HUES64 (cell line): ENCODE measurements around the gene MIB2.

ENCODE experiments used
- H3K27ac ChIP-seq: 2 replicates; pipeline ENCODE4 v1.7.0; 2013; ENCODE audit warnings: low read depth, low read length, inconsistent platforms
- H3K27me3 ChIP-seq: 2 replicates; pipeline ENCODE4 v1.6.1; 2013; ENCODE audit warnings: mild to moderate bottlenecking, low read length; ENCODE audit not compliant: insufficient read depth
- H3K36me3 ChIP-seq: 2 replicates; pipeline ENCODE4 v1.6.1; 2013; ENCODE audit warnings: mild to moderate bottlenecking, low read length; ENCODE audit not compliant: insufficient read depth
- H3K4me1 ChIP-seq: 2 replicates; pipeline ENCODE4 v1.6.1; 2013; ENCODE audit warnings: mild to moderate bottlenecking, low read length, moderate library complexity; ENCODE audit not compliant: insufficient read depth
- H3K4me3 ChIP-seq: 2 replicates; pipeline ENCODE4 v1.5.1; 2013; ENCODE audit warnings: mild to moderate bottlenecking, low read length, moderate library complexity
- H3K9ac ChIP-seq: 2 replicates; pipeline ENCODE4 v1.6.1; 2013; ENCODE audit warnings: mild to moderate bottlenecking, low read depth, low read length
- H3K9me3 ChIP-seq: 2 replicates; pipeline ENCODE4 v1.6.1; 2013; ENCODE audit warnings: low read depth, low read length; ENCODE audit not compliant: insufficient read depth
- WGBS: fragments of 150-250, 120-280 bp; methylation state at CpG from one replicate; pipeline ENCODE4 v1.1.7; 2013; ENCODE audit warnings: missing lambda C conversion rate; 5-methylcytosine and 5-hydroxymethylcytosine counted together

MIB2 gene

DNA sequence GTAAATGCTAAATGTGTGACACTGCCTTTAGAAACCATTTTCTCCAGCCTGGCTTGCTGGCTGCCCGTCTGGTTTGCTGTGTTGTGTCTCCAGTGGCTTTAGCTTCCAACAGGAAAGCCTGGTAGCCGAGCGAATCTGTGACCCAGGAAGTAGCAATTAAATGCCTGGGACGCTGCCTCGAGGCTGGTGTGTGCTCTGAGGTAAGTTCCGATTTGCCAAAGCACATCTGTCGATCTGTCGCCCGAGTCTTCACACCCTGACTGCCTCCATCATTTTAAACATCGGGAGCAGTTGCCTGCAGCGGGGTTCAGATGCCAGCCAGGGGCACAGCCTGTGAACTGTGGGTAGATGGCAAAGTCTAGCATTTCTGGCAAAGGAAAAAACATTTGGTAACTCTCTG is 2.2 kb downstream of the MIB2 start:
- peaks cover 6% of the 10 kb centered on the region; the same call in 1 of the 2 replicates for H3K4me1 ChIP-seq
- no peak overlapping the region for H3K27ac ChIP-seq
- no peaks in the 10 kb centered on the region for H3K27me3 ChIP-seq
- H3K36me3 ChIP-seq: peaks cover 4% of the 10 kb centered on the region; the same call in 1 of the 2 replicates
- no peak overlapping the region for H3K9ac ChIP-seq
- H3K9me3 ChIP-seq: no peaks in the 10 kb centered on the region
- no peak overlapping the region for H3K4me3 ChIP-seq
- WGBS: 91% methylated on average over 11 of the region's 11 CpGs

DNA sequence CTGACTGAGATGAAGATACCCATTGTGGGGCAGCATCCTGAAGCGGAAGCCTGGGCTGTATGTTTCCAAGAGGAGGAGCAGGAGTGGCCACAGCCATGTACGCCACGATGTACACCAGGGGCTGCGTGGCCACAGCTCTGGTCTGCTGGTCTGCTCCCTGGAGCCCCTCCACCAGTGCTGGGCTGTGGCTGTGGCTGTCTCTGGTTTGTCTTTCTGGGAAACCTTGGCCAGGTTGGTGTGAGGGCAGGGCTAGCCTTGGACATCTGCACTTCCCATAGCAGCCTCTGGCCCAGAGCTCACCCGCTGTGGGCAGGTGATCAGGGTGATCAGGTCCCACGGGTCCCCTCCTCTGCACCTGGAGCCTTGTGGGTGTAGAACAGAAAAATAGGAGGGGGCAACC is 2.6 kb downstream of the MIB2 start:
- Histone ChIP-seq H3K9ac (no peak overlapping the region), H3K36me3 (peaks cover 4% of the 10 kb centered on the region; the same call in 1 of the 2 replicates), H3K27ac (no peak overlapping the region), H3K4me1 (peaks cover 6% of the 10 kb centered on the region; the same call in 1 of the 2 replicates), H3K9me3 (no peaks in the 10 kb centered on the region), H3K27me3 (no peaks in the 10 kb centered on the region), H3K4me3 (no peak overlapping the region)
- 95% methylated on average over 6 of the region's 6 CpGs for WGBS

DNA sequence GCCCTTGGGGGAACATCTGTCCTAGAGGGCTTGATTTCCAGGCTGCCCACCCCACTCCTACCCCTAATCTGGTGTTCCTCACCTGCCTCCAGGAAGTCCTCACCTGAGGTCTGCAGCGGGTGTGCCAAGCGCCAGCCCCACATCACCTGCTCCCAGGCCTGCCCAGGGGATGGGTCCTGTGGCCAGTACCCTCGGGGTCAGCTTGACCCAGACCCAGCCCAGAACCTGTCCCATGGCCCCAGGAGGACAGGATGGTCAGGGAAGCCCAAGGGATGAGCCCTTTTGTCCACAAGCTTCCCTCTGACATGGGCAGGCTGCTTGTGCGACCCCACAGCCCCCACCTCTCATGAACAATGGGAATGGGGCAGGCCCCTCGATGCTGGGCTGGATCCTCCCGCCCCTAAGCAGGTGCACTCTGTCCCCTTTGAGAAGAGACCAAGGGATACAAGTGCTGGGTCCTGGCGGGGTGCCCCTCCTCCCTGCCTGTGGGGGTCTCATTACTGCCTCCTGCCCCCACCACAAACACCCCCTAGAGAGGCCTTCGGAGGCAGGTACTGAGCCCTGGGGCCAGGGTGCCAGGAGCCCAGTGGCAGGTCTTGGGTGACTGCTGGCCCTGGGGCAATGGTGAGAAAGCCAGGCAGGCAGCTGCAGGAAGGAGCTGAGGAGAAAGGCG is 3.2 kb downstream of the MIB2 start:
- WGBS: 86% methylated on average over 9 of the region's 9 CpGs
- Histone ChIP-seq H3K4me1 (peaks cover 6% of the 10 kb centered on the region; the same call in 1 of the 2 replicates), H3K4me3 (no peak overlapping the region), H3K36me3 (peaks cover 4% of the 10 kb centered on the region; the same call in 1 of the 2 replicates), H3K27ac (no peak overlapping the region), H3K9ac (no peak overlapping the region), H3K27me3 (no peaks in the 10 kb centered on the region), H3K9me3 (no peaks in the 10 kb centered on the region)

DNA sequence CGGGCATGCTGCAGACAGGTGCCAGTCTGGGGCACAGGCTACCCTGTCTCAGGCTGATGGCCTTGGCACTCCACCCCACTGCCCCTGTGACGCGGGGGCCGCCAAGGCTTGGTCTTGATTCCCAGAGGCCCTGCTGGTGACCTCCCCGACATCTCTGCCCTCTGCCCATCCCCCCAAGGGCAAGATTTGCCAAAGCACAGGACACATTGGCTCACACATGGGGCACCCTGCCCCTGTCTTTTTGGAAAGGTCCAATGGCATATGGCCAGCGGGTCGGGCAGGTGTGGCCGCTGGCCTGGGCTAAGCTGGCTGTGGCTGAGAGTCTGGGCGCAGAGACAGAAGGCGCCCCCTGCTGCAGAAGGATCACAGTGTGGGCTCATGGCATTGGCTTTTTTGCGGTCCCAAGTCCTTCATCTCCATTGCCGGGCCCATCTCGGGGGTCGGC is 4.6 kb downstream of the MIB2 start:
- no peaks in the 10 kb centered on the region for H3K4me1 ChIP-seq
- 81% methylated on average over 14 of the region's 14 CpGs for WGBS

DNA sequence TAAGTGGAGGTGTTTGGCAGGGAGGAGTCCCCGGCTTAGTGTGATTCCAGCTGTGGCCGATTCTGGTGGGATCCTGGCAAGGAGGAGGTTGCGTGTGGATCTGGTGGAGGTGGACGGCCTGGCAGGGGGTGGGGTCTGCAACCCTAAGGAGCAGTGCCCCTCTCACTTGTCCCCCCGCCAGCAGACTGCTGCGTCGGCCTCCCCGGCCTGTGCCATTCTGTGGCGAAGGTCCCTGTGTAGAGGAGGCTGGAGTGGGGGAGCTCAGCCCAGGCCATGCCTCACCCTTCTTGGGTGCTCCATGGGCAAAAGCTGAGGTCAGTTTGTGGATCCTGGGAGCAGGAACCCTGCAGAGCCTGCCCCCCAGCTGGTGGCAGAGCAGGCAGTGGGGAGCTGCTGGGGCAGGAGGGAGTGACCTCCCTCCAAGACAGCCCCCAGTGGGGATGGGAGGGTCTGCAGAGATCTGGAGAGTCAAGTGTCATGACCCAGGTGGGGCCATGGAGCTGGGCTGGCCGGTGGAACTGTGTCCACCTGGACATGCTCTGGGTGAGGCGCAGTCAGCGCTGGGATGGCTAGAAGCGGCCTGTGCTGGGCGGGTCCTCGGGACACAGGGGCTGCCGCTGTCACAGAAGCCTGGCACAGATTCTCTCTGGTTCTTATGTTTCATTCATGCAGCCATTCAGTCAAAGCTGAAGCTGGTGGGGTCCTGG is 5.3 kb downstream of the MIB2 start:
- H3K4me3 ChIP-seq: no peak overlapping the region
- H3K27me3 ChIP-seq: no peaks in the 10 kb centered on the region
- H3K9ac ChIP-seq: no peak overlapping the region
- no peak overlapping the region for H3K27ac ChIP-seq
- no peaks in the 10 kb centered on the region for H3K9me3 ChIP-seq
- H3K36me3 ChIP-seq: peaks cover 4% of the 10 kb centered on the region; the same call in 1 of the 2 replicates
- H3K4me1 ChIP-seq: no peaks in the 10 kb centered on the region
- WGBS: 92% methylated on average over 16 of the region's 16 CpGs

More for the DNA sequence above, 4.6 kb downstream of the MIB2 start:
- H3K36me3 ChIP-seq: peaks cover 4% of the 10 kb centered on the region; the same call in 1 of the 2 replicates
- H3K9ac ChIP-seq: no peak overlapping the region
- H3K27me3 ChIP-seq: no peaks in the 10 kb centered on the region
- H3K27ac ChIP-seq: no peak overlapping the region
- H3K4me3 ChIP-seq: no peak overlapping the region
- no peaks in the 10 kb centered on the region for H3K9me3 ChIP-seq

DNA sequence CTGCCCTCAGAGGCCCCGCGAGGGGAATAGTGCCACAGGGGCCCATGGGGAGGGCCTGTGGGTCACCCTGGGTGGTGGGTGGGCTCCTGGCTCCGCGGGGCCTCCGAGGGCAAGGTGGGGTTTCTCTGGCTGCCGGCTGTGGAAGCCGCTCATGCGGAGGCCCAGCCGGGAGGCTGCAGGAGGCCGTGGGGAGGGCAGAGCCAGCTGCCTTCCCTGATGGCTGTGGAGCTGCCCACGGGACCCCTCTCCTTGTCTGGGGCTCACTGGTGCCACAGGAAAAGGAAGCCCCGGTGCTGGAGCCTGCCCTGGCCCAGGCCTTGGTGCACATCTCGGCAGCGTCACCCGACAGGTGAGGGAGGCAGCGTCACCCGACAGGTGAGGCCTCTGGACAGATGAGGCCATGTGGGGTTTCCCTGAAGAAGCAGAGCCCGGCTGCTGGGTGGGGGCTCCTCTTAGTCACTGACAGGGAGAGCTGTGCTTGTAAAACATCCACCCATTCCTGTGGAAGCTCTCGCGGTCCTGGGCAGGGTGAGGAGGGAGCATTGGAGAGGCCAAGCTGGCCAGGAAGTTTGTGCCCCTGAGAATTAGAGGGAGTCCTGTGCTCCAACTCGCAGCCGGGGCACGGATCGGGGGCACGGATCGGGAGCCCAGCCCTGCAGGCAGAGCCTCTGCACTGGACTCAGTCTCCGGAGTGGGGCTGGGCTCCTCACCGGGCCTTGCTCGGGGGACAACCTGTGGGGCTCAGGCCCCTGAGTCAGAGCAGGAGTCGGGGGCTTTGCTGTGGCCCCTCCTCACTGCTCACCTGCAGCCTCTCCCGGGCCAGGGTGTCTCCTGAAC is 6.1 kb downstream of the MIB2 start:
- H3K27me3 ChIP-seq: no peaks in the 10 kb centered on the region
- peaks cover 4% of the 10 kb centered on the region; the same call in 1 of the 2 replicates for H3K36me3 ChIP-seq
- H3K9ac ChIP-seq: 0 out of 2 replicates have a peak overlapping the region, but pooled peaks have one; percentile 1
- no peak overlapping the region for H3K27ac ChIP-seq
- H3K4me3 ChIP-seq: no peak overlapping the region
- 93% methylated on average over 31 of the region's 31 CpGs for WGBS
- H3K4me1 ChIP-seq: no peaks in the 10 kb centered on the region
- no peaks in the 10 kb centered on the region for H3K9me3 ChIP-seq

DNA sequence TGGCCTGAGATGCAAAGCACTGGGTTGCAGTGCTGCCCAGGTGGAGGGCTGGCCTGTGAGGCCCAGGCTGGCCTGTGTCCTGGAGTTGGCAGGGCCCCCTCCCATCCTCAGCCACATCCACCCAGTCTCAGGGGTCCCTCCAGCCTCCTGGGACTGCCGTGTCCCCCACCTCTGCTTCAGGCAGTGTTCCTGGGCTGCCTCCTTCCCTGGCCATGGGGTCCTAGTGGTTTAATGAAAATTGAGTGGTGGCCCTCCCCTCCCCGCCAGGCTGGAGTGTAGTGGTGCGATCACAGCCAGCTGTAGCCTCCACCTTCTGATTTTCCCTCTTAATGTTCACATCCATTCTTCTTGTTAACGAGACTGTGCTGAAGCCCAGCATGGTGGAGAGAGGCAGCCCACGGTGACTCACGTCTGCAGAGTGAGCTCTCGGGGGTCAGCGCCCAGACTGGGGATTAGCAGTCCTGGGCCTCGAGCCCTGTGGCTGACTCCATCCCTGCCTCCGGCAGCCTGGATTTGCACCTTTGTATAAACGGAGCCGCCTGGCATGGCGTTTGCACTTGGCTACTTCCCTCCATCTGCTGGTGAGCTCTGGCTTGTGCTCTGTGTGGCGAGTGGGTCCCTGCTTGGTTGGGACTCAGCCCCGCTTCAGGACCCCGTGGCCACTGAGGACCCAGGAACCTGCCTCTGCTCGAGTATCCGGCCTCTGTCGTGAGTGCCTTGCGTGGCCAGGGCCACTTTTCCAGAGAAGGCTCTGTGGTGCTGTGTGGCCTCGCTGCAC is 6.9 kb downstream of the MIB2 start:
- no peaks in the 10 kb centered on the region for H3K9me3 ChIP-seq
- H3K36me3 ChIP-seq: peaks cover 4% of the 10 kb centered on the region; the same call in 1 of the 2 replicates
- no peak overlapping the region for H3K27ac ChIP-seq
- H3K4me3 ChIP-seq: no peak overlapping the region
- 87% methylated on average over 20 of the region's 21 CpGs for WGBS
- H3K27me3 ChIP-seq: no peaks in the 10 kb centered on the region
- H3K4me1 ChIP-seq: no peaks in the 10 kb centered on the region
- 0 out of 2 replicates have a peak overlapping the region, but pooled peaks have one; percentile 1 for H3K9ac ChIP-seq

DNA sequence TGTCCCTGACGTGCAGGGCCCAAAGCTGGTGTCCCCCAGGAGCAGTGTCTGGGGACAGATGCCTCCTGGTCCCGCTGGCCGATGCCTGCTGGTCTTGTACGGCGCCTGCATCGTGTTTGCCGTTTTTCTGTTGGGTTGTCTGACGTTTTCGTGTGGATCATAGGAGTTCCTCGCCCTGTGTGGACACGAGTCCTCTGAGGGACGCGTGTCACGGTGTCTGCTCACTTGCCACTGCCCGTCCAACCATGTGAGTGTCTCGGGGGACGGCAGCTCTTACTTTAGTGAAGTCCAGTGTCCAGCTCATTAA is 7.4 kb downstream of the MIB2 start:
- H3K9me3 ChIP-seq: no peaks in the 10 kb centered on the region
- no peak overlapping the region for H3K9ac ChIP-seq
- H3K4me3 ChIP-seq: no peak overlapping the region
- H3K27me3 ChIP-seq: no peaks in the 10 kb centered on the region
- H3K4me1 ChIP-seq: no peaks in the 10 kb centered on the region
- peaks cover 2% of the 10 kb centered on the region; the same call in 1 of the 2 replicates for H3K36me3 ChIP-seq
- 95% methylated on average over 17 of the region's 17 CpGs for WGBS
- H3K27ac ChIP-seq: no peak overlapping the region

DNA sequence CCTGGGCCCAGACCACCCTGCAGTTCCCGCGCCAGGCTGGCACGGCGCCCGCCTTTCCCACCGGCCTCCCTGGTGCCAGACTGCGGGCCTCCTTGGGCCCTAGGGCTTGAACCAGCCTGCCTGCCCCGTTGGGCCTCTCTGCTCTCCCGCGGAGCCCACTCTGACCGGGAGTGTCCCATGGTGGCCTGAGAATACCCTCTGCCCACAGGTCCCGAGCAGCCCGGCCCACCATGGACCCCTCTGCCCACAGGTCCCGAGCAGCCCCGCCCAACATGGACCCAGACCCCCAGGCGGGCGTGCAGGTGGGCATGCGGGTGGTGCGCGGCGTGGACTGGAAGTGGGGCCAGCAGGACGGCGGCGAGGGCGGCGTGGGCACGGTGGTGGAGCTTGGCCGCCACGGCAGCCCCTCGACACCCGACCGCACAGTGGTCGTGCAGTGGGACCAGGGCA is 7.9 kb downstream of the MIB2 start:
- no peaks in the 10 kb centered on the region; the same call in 1 of the 2 replicates for H3K36me3 ChIP-seq
- no peak overlapping the region for H3K27ac ChIP-seq
- H3K4me3 ChIP-seq: no peak overlapping the region
- 96% methylated on average over 33 of the region's 33 CpGs for WGBS
- no peak overlapping the region for H3K9ac ChIP-seq
- H3K4me1 ChIP-seq: no peaks in the 10 kb centered on the region
- H3K9me3 ChIP-seq: no peaks in the 10 kb centered on the region
- H3K27me3 ChIP-seq: no peaks in the 10 kb centered on the region

DNA sequence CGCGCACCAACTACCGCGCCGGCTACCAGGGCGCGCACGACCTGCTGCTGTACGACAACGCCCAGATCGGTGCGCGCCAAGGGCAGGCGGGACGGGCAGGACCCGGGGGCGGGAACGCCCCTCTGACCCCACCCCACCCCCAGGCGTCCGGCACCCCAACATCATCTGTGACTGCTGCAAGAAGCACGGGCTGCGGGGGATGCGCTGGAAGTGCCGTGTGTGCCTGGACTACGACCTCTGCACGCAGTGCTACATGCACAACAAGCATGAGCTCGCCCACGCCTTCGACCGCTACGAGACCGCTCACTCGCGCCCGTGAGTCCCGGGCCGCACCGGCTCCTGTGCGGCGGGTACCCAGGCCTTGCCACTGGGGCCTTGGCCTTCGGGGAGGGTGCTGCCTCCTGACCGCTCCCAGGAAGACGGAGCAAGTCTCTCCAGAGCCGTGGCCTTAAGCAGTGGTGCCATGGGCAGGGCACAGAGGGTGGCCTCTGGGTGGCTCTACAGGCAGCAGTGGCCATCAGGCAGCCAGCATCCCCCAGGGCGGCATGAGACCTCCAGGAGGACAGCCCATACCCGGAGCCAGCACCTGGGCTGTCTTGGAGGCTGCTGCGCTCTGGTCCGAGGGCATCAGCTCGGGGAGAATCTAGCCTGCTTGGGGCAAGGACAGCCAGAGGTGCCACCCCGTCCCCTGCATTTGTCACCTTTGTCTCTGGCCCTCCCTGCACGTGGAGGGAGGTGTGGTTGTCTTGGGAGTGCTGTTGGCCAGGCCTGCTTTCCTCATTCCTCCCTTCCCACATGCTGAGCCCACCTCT is 8.5 kb downstream of the MIB2 start:
- H3K9me3 ChIP-seq: no peaks in the 10 kb centered on the region
- no peak overlapping the region for H3K9ac ChIP-seq
- no peaks in the 10 kb centered on the region for H3K36me3 ChIP-seq
- H3K27ac ChIP-seq: no peak overlapping the region
- H3K27me3 ChIP-seq: no peaks in the 10 kb centered on the region
- 95% methylated on average over 50 of the region's 51 CpGs for WGBS
- no peaks in the 10 kb centered on the region for H3K4me1 ChIP-seq
- H3K4me3 ChIP-seq: no peak overlapping the region
